GM12891 (cell line): ENCODE measurements around the gene NFKB2.

Experiments
- DNase-seq: peaks from one replicate; pipeline ENCODE4 v3.0.0; 2011; ENCODE audit warnings: low spot score; ENCODE audit not compliant: insufficient read length
- FAIRE-seq: peaks from 2 replicates; lab custom pipeline; 2011; peaks lifted over from hg19 to GRCh38; lab: Jason Lieb, UNC
- PAX5 ChIP-seq: IDR thresholded peaks from 2 replicates; pipeline ENCODE4 v1.6.1; 2011; ENCODE audit warnings: low read length, moderate library complexity, mild to moderate bottlenecking; ENCODE audit not compliant: insufficient read depth, severe bottlenecking
- POLR2A ChIP-seq: IDR thresholded peaks from 2 replicates; pipeline ENCODE4 v1.6.1; 2011; ENCODE audit warnings: low read depth, low read length, control low read depth
- POLR2AphosphoS5 ChIP-seq: IDR thresholded peaks from 2 replicates; pipeline ENCODE4 v1.6.1; 2011; ENCODE audit warnings: low read depth, low read length, control low read depth
- POU2F2 ChIP-seq: IDR thresholded peaks from 2 replicates; pipeline ENCODE4 v1.6.1; 2011; ENCODE audit warnings: low read depth, mild to moderate bottlenecking, control low read depth, low read length, moderate library complexity
- SPI1 ChIP-seq: IDR thresholded peaks from 2 replicates; pipeline ENCODE4 v1.6.1; 2011; ENCODE audit warnings: low read depth, low read length, control low read depth
- TAF1 ChIP-seq: IDR thresholded peaks from 2 replicates; pipeline ENCODE4 v1.6.1; 2011; ENCODE audit warnings: low read depth, low read length, control low read depth

Gene NFKB2

DNA sequence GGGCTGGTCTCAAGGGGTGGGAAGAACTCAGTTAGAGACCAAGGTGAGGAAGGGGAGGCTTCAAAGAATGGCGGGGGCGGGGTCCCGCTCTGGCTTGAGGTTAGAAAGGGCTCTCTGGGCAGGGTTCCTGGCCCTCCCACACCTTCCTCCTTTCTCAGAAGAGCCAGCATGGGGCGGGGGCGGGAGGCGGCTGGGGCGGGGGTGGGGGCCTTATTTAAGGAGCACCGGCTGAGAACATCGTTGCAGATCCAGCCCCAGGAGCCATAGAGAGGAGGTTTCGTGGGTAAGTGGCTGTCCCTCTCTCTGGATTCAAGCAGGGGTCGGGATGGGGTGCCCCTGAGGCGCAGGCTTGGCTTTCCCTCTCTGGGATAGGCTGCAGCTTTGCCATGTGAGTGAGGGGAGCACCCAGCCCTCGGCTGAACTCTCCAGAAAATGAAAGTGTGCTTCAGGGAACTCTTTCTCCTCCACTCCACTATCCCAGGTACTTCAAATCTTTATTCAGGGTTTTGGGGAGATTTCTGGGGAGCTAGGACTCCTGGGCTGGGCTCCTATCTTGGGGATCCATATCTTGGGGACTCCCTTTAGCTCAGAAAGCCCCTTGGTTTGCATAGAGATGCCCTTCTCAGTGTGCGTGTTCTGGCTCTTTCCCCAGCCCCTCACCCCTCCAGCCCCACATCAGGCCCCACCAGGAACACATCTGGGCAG lies 40.2 kb downstream of the NFKB2 start:
- DNase-seq (no peak), FAIRE-seq (peak; percentile 5)
- TF ChIP-seq POLR2AphosphoS5 (no peak), POLR2A (peak; percentile 73), POU2F2 (no peak), TAF1 (peak; percentile 46; the same call in 1 of the 2 replicates)

DNA sequence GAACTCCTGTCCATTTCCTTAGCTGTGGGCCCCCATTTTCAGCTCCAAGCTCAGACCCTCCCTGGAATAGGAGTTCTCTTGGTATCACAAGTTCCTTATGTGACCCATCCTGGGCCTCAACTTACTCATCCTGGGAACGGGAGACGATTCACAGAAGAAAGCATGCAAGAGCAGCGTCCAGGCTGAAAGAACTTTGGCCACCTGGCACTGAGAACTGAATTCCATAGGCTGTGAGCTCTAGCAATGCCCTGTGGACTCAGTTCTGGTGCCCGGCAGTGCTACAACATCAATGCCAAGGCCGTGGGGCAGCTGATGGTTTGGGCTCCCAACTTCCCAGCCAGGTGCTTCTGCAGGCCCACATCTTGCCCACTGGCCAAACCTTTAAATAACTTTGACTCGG lies 40.8 kb downstream of the NFKB2 start:
- no peak for FAIRE-seq
- no peak for DNase-seq
- TF ChIP-seq POLR2AphosphoS5 (no peak), SPI1 (no peak), TAF1 (no peak), PAX5 (no peak), POLR2A (no peak), POU2F2 (no peak)

DNA sequence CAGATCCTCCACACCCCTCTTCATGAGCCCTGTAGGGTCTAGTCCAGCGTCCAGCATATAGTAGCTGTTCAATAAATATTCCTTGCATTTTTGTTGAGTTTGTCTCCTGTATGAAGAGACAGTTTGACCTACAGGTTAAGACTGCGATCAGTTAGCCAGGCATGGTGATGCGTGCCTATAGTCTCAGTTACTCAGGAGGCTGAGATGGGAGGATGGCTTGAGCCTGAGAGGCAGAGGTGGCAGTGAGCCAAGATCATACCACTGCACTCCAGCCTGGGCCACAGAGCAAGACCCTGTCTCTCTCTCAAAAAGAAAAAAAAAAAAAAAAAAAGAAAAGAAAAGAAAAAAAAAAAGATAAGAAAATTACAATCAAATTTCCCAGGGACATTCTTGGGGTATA lies 42.0 kb downstream of the NFKB2 start:
- DNase-seq (no peak), FAIRE-seq (no peak)
- TF ChIP-seq TAF1 (no peak), POU2F2 (no peak), SPI1 (no peak), PAX5 (no peak), POLR2A (no peak), POLR2AphosphoS5 (no peak)

DNA sequence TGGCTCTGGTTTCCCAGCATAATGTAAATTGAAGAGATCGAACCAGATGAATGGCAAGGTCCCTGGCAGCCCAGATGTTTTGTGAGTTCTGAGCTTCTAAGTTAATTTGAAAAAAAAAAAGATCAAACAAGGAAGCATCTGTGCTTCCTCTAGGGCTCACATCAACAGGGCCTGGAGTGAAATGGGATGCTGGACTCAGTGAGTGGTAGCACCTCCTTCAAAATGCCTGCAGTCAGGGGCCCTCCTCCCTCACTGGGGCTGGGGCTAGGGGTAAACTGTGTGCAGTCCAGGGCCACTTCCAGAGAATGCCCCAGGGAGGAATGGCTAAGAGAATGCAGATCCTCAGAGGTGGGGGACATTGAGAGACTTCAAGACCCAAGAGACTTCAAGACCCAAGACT lies 42.9 kb downstream of the NFKB2 start:
- DNase-seq (no peak), FAIRE-seq (no peak)
- TF ChIP-seq POU2F2 (no peak), SPI1 (no peak), TAF1 (no peak), POLR2A (no peak), PAX5 (no peak), POLR2AphosphoS5 (no peak)

DNA sequence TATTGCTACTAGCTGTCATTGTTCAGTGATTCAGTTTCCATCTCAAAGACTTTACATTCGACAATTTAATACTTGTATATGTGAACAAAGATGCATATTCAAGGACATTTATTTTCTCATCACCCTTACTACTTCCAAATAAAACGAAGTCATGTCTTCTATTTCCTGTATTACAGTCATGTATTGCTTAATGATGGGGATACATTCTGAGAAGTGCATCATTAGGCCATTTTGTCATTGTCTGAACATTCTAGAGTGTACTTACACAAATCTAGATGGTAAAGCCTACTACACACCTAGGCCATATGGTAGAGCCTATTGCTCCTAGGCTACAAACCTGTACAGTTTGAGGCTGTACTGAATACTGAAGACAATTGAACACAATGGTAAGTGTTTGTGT lies 49.3 kb downstream of the NFKB2 start:
- DNase-seq, result no peak
- FAIRE-seq, result no peak
- no peak for TF ChIP-seq SPI1

DNA sequence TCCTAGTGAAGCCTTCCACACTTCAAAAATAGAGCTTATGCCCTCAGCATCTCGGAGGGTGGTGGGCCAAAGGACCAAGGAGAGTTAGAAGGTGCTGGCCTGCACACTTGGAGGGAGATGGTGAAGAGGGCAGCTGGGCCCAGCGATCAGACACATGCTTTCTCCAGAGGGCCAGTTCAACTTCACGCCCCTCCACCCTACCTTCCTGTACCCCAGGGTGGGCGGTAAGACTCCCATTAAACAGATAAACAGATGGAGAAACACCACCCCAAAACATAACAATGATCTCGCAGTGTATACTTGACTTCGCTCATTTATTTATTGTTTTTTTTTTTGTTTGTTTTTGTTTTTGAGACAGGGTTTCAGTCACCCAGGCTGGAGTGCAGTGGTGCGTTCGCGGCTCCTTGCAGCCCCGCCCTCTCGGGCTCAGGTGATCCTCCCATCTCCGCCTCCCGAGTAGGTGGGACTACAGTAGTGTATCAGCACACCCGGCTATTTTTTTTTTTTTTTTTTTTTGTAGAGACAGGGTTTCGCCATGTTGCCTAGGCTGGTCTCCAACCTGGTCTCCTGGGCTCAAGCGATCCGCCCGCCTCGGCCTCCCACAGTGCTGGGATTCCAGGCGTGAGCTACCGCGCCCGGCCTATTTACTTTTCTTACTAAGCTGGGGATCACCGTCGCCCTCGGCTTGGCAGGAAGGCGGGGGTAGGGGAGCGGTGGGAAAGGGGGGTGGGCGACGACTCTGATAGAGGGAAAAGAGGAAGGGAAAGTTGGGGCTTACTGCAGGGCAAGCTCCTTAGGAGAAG lies 54.0 kb downstream of the NFKB2 start:
- TF ChIP-seq POLR2AphosphoS5 (no peak), SPI1 (0 out of 2 replicates have a peak, but pooled peaks have one; percentile 21)
- DNase-seq (no peak), FAIRE-seq (peak; percentile 87)

DNA sequence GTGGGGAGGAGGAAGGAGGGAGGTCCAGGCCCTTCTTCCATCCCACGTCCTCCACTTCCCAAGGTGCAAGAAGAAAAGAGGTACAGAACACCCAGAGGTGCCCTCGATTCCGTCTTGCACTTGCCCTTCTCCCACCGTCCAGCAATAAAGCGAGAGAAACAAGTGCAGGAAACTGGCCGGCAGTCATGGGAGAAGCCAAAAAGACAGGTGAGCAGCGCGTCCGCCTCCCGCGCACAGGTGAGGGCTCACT lies 54.5 kb downstream of the NFKB2 start:
- FAIRE-seq (no peak), DNase-seq (no peak)
- TF ChIP-seq TAF1 (no peak), PAX5 (no peak), POU2F2 (no peak), POLR2AphosphoS5 (no peak; the same call in 1 of the 2 replicates), SPI1 (no peak), POLR2A (no peak)

DNA sequence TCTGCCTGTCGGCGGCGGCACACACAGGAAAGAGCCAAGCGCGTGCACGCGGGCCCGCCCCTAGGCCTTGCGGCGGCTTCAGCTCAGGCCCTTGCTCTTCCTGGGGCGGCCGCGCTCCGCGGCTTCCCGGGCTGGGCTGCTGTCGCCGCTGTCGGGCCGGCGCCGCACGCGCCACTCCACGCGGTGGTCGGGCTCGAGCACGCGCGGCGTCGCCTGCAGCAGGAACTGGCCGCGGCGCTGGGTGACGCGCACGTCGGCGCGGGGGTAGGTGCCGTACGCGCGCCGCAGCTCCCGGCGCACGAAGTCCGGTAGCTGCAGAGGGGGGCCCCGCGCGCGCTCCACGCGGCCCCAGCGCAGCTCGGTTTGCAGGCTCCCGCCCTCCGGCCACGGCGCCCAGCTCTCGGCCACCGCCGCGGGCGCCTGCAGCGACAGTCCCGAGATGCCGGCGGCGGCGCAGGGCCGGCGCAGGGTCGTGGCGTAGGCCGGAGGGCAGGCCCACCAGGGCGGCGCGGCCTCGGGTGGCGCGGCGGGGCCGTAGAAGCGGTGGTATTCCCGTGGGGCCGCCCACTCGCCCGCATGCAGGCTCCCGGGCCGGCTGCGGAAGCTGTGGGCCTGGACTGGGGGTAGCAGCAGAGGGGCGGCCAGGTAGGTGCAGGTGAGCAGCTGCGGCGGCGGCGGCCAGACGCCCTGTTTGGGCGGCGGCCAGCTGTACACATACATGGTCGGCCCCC lies 55.0 kb downstream of the NFKB2 start:
- peak; percentile 99 for FAIRE-seq
- no peak for TF ChIP-seq PAX5
- TF ChIP-seq POLR2A, result peak; percentile 51
- TF ChIP-seq TAF1, result peak; percentile 69
- TF ChIP-seq POU2F2, result no peak; the same call in 1 of the 2 replicates
- TF ChIP-seq SPI1, result peak; percentile 15; the same call in 1 of the 2 replicates
- 0 out of 2 replicates have a peak, but pooled peaks have one; percentile 60 for TF ChIP-seq POLR2AphosphoS5
- peak; percentile 90 for DNase-seq

DNA sequence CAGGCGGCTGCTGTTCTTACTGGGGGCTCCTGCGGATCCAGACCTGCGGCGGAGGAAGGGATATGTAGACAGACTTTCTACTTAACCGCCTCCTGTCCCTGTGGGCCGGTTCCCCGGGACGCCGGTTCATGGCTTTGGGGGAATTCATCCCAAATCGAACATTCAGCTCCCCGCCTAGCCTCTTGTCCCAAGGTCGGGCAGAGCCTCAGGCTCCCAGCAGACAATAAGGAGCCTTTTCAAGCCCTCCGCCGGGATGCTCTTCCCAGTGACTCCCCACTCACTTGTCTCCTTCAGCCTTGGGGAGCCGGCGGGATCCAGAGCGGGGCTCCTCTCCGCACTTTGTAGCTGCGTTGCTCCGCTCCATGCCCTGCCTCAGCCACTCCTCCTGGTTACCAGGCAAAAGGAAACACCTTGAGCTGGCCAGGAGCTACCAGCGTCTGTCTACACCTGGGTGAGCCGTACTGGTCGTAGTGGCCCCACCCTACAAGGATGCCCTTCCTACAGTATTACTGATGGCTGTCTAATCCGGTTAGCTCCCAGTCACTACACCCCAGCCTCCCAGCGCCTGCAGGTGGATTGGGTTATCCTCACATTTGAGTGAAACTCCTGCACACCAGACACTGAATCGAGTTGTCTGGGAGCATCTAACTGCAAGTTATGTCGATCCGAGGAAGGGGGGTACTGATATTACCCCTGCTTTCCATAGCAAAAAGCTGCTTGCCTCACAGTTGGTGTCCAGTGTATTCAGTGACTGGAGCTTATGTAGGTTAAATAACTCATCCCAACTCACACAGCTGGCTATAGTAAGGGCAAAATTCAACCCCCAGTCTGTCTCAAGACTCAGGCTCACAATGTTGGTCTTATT lies 55.8 kb downstream of the NFKB2 start, which contains the start of gene C10orf95:
Gene C10orf95 (minus strand): TSS at position 439 of the 865 bp plus-strand sequence. CDS start 450 bp downstream, outside the sequence.
- TF ChIP-seq TAF1 (no peak), SPI1 (no peak), POU2F2 (no peak), PAX5 (no peak), POLR2A (no peak), POLR2AphosphoS5 (no peak; the same call in 1 of the 2 replicates)
- no peak for FAIRE-seq
- no peak for DNase-seq
